WTC11 (cell line): ENCODE data around the gene SAC3D1. TPM values are rescaled to one million over a fixed set of nuclear protein-coding genes. Genes with fewer than 3 reads are reported as not detected.

Experiments
- ATAC-seq: fragments of 200-7000 bp; cut with Tn5 transposase; 2 replicates; pipeline ENCODE4 v1.10.0; 2021; ENCODE audit warnings: mild to moderate bottlenecking, moderate library complexity
- CTCF ChIA-PET: fragments of 300-600 bp; sonication (Branson Sonifier 250); formaldehyde crosslinking; loops from one replicate; lab custom pipeline; 2021; ENCODE audit warnings: antibody characterized with exemption; lab: Charles Lee
- POLR2A ChIA-PET: fragments of 350-600 bp; sonication (Branson Sonifier 250); formaldehyde crosslinking; loops from one replicate; lab custom pipeline; 2021; ENCODE audit warnings: antibody characterized with exemption; lab: Charles Lee
- DNase-seq: peaks from one replicate; pipeline ENCODE4 v3.0.0; 2021; ENCODE audit warnings: low spot score
- H3K27ac Mint-ChIP-seq: 2 replicates; pipeline ENCODE4 v1.8.0; 2021; ENCODE audit warnings: mixed read lengths
- H3K27me3 Mint-ChIP-seq: 2 replicates; pipeline ENCODE4 v1.8.0; 2021; ENCODE audit warnings: low read depth, mild to moderate bottlenecking, moderate library complexity, mixed read lengths
- H3K36me3 Mint-ChIP-seq: 2 replicates; pipeline ENCODE4 v1.8.0; 2021; ENCODE audit warnings: mixed read lengths
- H3K4me1 Mint-ChIP-seq: 2 replicates; pipeline ENCODE4 v1.8.0; 2022; ENCODE audit warnings: mixed read lengths
- H3K4me3 Mint-ChIP-seq: 2 replicates; pipeline ENCODE4 v1.8.0; 2021; ENCODE audit warnings: mild to moderate bottlenecking, moderate library complexity, mixed read lengths
- H3K9me3 Mint-ChIP-seq: 2 replicates; pipeline ENCODE4 v1.8.0; 2021; ENCODE audit warnings: mixed read lengths
- AR ChIP-seq: fragments of 250-450 bp; sonication (Bioruptor Pico); IDR thresholded peaks from 2 replicates; pipeline ENCODE4 v1.9.0; 2021; ENCODE audit warnings: mild to moderate bottlenecking
- CBFB ChIP-seq: sonication (generic); formaldehyde crosslinking; IDR thresholded peaks from 2 replicates; pipeline ENCODE4 v1.8.1; 2022; ENCODE audit warnings: mild to moderate bottlenecking, low read depth, missing genetic modification reagents
- E2F1 ChIP-seq: sonication (generic); formaldehyde crosslinking; IDR thresholded peaks from 2 replicates; pipeline ENCODE4 v1.8.0; 2022; ENCODE audit warnings: mild to moderate bottlenecking, missing genetic modification reagents
- E2F4 ChIP-seq: sonication (generic); formaldehyde crosslinking; IDR thresholded peaks from 2 replicates; pipeline ENCODE4 v1.8.1; 2022; ENCODE audit warnings: low read depth, mild to moderate bottlenecking, moderate library complexity, missing genetic modification reagents, borderline replicate concordance
- FOXK1 ChIP-seq: sonication (generic); formaldehyde crosslinking; IDR thresholded peaks from 2 replicates; pipeline ENCODE4 v1.8.0; 2022; ENCODE audit warnings: mild to moderate bottlenecking, moderate library complexity, missing genetic modification reagents
- GABPB1 ChIP-seq: sonication (generic); formaldehyde crosslinking; IDR thresholded peaks from 2 replicates; pipeline ENCODE4 v1.8.1; 2023; ENCODE audit warnings: mild to moderate bottlenecking, missing genetic modification reagents
- IRF1 ChIP-seq: sonication (generic); formaldehyde crosslinking; IDR thresholded peaks from 2 replicates; pipeline ENCODE4 v1.8.0; 2023; ENCODE audit warnings: missing genetic modification reagents
- MAX ChIP-seq: sonication (generic); formaldehyde crosslinking; IDR thresholded peaks from 2 replicates; pipeline ENCODE4 v1.8.0; 2022; ENCODE audit warnings: mild to moderate bottlenecking, missing genetic modification reagents
- NFATC4 ChIP-seq: fragments of 250-450 bp; sonication (Bioruptor Pico); IDR thresholded peaks from 2 replicates; pipeline ENCODE4 v1.9.0; 2021; ENCODE audit warnings: mild to moderate bottlenecking
- SMAD4 ChIP-seq: sonication (generic); formaldehyde crosslinking; IDR thresholded peaks from 2 replicates; pipeline ENCODE4 v1.8.0; 2022; ENCODE audit warnings: mild to moderate bottlenecking, missing genetic modification reagents
- TEAD4 ChIP-seq: sonication (generic); formaldehyde crosslinking; IDR thresholded peaks from 2 replicates; pipeline ENCODE4 v1.8.0; 2022; ENCODE audit warnings: mild to moderate bottlenecking, missing genetic modification reagents
- USF1 ChIP-seq: sonication (generic); formaldehyde crosslinking; IDR thresholded peaks from 2 replicates; pipeline ENCODE4 v1.8.0; 2022; ENCODE audit warnings: mild to moderate bottlenecking, missing genetic modification reagents
- ZBTB43 ChIP-seq: sonication (generic); formaldehyde crosslinking; IDR thresholded peaks from 2 replicates; pipeline ENCODE4 v1.8.1; 2023; ENCODE audit warnings: mild to moderate bottlenecking, missing genetic modification reagents
- ZNF219 ChIP-seq: sonication (generic); formaldehyde crosslinking; IDR thresholded peaks from 2 replicates; pipeline ENCODE4 v1.8.0; 2023; ENCODE audit warnings: missing genetic modification reagents, mild to moderate bottlenecking, borderline replicate concordance
- ZNF232 ChIP-seq: sonication (generic); formaldehyde crosslinking; IDR thresholded peaks from 2 replicates; pipeline ENCODE4 v1.8.0; 2022; ENCODE audit warnings: mild to moderate bottlenecking, missing genetic modification reagents
- ZNF263 ChIP-seq: sonication (generic); formaldehyde crosslinking; IDR thresholded peaks from 2 replicates; pipeline ENCODE4 v1.8.1; 2022; ENCODE audit warnings: low read depth, mild to moderate bottlenecking, moderate library complexity, missing genetic modification reagents
- ZNF416 ChIP-seq: fragments of 250-450 bp; sonication (Bioruptor Pico); IDR thresholded peaks from 2 replicates; pipeline ENCODE4 v1.9.0; 2021; ENCODE audit warnings: mild to moderate bottlenecking, inconsistent platforms
- total RNA-seq: library from RNA; stranded (reverse); gene quantifications from 3 replicates; pipeline ENCODE4 v1.2.3, GENCODE V29; 2021
- TF ChIP-seq, protein P1 (sequence below): sonication (generic); formaldehyde crosslinking; conservative IDR thresholded peaks from 2 replicates; pipeline ENCODE4 v1.8.1; 2022; ENCODE audit warnings: mild to moderate bottlenecking, missing genetic modification reagents
- TF ChIP-seq, protein P2 (sequence below): sonication (generic); formaldehyde crosslinking; IDR thresholded peaks from 2 replicates; pipeline ENCODE4 v1.8.1; 2023; ENCODE audit warnings: mild to moderate bottlenecking, missing genetic modification reagents, moderate library complexity
- TF ChIP-seq, protein P3 (sequence below): sonication (generic); formaldehyde crosslinking; IDR thresholded peaks from 2 replicates; pipeline ENCODE4 v1.8.1; 2022; ENCODE audit warnings: low read depth, missing genetic modification reagents, borderline replicate concordance

SAC3D1 gene
- total RNA-seq, 1 experiment from 2014 or later: 26.2 TPM

- Mint-ChIP-seq H3K36me3 (no peaks in the 10 kb centered on the region), H3K4me1 (peaks cover 18% of the 10 kb centered on the region), H3K9me3 (no peaks in the 10 kb centered on the region), H3K4me3 (peak within 1 kb of the TSS; percentile 56), H3K27me3 (no peaks in the 10 kb centered on the region), H3K27ac (peak within 1 kb of the TSS; percentile 78)
- TF ChIP-seq, protein P1, sequence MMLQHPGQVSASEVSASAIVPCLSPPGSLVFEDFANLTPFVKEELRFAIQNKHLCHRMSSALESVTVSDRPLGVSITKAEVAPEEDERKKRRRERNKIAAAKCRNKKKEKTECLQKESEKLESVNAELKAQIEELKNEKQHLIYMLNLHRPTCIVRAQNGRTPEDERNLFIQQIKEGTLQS: no peak
- no peak for TF ChIP-seq ZNF219
- TF ChIP-seq MAX (CRISPR knock-in tag): peak; percentile 69; the same call in 1 of the 2 replicates
- TF ChIP-seq FOXK1 (CRISPR knock-in tag): 0 out of 2 replicates have a peak, but pooled peaks have one; percentile 6
- TF ChIP-seq ZNF416 (CRISPR knock-in tag): no peak
- TF ChIP-seq AR (CRISPR knock-in tag): no peak
- peak; percentile 62; the same call in 1 of the 2 replicates for TF ChIP-seq GABPB1
- TF ChIP-seq USF1 (CRISPR knock-in tag): peak; percentile 79; the same call in 1 of the 2 replicates
- no peak for TF ChIP-seq ZNF232 (CRISPR knock-in tag)
- TF ChIP-seq IRF1: no peak
- 0 out of 2 replicates have a peak, but pooled peaks have one; percentile 20 for TF ChIP-seq ZNF263 (CRISPR knock-in tag)
- TF ChIP-seq, protein P2, sequence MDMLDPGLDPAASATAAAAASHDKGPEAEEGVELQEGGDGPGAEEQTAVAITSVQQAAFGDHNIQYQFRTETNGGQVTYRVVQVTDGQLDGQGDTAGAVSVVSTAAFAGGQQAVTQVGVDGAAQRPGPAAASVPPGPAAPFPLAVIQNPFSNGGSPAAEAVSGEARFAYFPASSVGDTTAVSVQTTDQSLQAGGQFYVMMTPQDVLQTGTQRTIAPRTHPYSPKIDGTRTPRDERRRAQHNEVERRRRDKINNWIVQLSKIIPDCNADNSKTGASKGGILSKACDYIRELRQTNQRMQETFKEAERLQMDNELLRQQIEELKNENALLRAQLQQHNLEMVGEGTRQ: peak; percentile 77
- ChIA-PET CTCF (interaction anchor here (0.6 to 4.5 kb wide), 37 partner anchors 8 to 548 kb away, joined by 3 to 39 read pairs (median 5); partner anchors contain the start of genes ARL2, ATG2A, CDC42BPG and FAU), POLR2A (interaction anchor here (0.5 to 1.6 kb wide), 9 partner anchors 18 to 1465 kb away, joined by 3 to 5 read pairs (median 3); partner anchors contain the start of genes CDC42EP2 and SF1)
- ATAC-seq (peak; percentile 97), DNase-seq (peak; percentile 76)
These were observed 44.2 kb upstream of the SAC3D1 start, which contains the start of gene BATF2 for GRCh38 chr11:64996710-64997380. TSS of gene BATF2 (minus strand) at chr11:64996971. CDS start at chr11:64996914, 57 bp downstream.

GRCh38 chr11:64998141-64998540, 42.9 kb upstream of the SAC3D1 start:
- Mint-ChIP-seq H3K36me3 (no peaks in the 10 kb centered on the region), H3K4me3 (peak overlapping the region; percentile 51), H3K27me3 (no peaks in the 10 kb centered on the region), H3K9me3 (no peaks in the 10 kb centered on the region), H3K4me1 (peaks cover 18% of the 10 kb centered on the region), H3K27ac (peak overlapping the region; percentile 66; the same call in 1 of the 2 replicates)
- CTCF ChIA-PET: interaction anchor here (0.6 to 4.5 kb wide), 7 partner anchors 10 to 150 kb away, joined by 4 to 39 read pairs (median 13); partner anchors contain the start of genes ARL2, GPHA2 and PPP2R5B
- DNase-seq: no peak
- TF ChIP-seq SMAD4 (no peak), CBFB (CRISPR knock-in tag) (no peak), E2F1 (no peak), TEAD4 (no peak), E2F4 (CRISPR knock-in tag) (no peak), NFATC4 (no peak), ZBTB43 (CRISPR knock-in tag) (no peak)
- TF ChIP-seq, protein P3, sequence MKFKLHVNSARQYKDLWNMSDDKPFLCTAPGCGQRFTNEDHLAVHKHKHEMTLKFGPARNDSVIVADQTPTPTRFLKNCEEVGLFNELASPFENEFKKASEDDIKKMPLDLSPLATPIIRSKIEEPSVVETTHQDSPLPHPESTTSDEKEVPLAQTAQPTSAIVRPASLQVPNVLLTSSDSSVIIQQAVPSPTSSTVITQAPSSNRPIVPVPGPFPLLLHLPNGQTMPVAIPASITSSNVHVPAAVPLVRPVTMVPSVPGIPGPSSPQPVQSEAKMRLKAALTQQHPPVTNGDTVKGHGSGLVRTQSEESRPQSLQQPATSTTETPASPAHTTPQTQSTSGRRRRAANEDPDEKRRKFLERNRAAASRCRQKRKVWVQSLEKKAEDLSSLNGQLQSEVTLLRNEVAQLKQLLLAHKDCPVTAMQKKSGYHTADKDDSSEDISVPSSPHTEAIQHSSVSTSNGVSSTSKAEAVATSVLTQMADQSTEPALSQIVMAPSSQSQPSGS (CRISPR knock-in tag): no peak
- TF ChIP-seq, protein P2: no peak
- no peak for ATAC-seq
- POLR2A ChIA-PET: no interaction called here
